ENCODE data around the gene WWOX.

Gene WWOX

DNA sequence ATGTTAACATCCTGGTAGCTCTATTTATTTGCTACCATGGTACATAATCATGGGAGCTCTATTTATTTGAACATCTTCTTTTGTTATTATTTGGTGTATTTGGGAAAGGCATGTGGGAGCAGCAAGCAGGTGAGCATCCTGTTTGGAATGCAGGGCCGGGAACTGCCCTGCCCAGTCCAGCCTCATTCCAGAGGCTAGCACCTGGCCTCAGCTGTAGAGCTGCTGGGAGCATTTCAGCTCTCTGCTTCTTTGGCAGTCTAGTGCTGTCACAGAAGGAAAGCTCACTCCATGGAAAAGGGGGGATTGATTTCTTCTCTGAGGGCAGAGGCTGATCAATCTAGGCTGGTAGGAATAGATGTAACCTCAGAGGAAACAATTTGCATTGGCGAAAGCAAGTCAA lies 112.5 kb downstream of the WWOX start:
- no peak for TF ChIP-seq FOXP2 (optimal IDR thresholded peaks at IDR 0.05; ENCODE audit: borderline replicate concordance, extremely low read depth, extremely low read length, insufficient read depth)
- TF ChIP-seq TAF1 (IDR thresholded peaks at IDR 0.05; ENCODE audit: borderline replicate concordance, insufficient read depth, low read length): no peak

DNA sequence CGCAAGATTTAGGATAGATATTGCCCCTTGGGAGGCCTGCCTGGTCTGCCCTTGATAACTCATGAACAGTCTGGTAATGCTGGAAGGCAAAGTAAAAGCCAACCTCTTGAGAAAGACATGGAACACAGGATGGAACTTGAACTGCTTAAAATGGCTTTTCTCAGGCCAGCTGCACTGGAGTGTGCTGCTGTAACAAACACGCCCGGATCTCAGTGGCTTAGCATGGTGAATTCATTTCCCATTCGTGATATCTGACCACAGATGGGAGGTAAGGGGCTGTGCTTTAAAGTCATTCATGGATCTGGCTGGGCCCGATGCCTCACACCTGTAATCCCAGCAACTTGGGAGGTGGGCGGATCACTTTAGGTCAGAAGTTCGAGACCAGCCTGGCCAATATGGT lies 113.2 kb downstream of the WWOX start:
- TF ChIP-seq SIN3A (IDR thresholded peaks at IDR 0.05; ENCODE audit: borderline replicate concordance, insufficient read depth, low read length): no peak

DNA sequence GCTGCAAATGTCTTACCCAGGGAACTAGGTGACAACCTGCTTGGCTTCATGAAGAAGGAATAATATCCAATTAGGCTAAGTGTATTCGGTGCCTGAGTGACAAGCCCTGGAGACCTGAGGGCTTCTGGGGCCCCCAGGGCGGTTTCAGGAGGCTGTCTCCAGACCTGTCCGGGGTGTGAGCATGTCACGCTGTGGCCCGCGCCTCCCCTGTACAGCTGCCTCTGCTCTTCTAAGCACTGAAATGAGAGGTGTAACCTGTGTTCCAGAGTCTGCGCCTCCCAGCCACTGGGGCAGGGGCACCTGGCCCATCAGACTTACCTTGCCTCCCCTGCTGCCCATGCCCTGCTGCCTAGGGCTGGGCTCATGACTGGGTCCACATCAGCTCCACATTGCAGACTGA lies 114.3 kb downstream of the WWOX start:
- TF ChIP-seq FOXP2 (optimal IDR thresholded peaks at IDR 0.05; ENCODE audit: borderline replicate concordance, extremely low read depth, extremely low read length, insufficient read depth): no peak
- TF ChIP-seq POLR2AphosphoS5 (IDR thresholded peaks at IDR 0.05; ENCODE audit: low read depth, low read length): no peak
- TF ChIP-seq, protein P1, sequence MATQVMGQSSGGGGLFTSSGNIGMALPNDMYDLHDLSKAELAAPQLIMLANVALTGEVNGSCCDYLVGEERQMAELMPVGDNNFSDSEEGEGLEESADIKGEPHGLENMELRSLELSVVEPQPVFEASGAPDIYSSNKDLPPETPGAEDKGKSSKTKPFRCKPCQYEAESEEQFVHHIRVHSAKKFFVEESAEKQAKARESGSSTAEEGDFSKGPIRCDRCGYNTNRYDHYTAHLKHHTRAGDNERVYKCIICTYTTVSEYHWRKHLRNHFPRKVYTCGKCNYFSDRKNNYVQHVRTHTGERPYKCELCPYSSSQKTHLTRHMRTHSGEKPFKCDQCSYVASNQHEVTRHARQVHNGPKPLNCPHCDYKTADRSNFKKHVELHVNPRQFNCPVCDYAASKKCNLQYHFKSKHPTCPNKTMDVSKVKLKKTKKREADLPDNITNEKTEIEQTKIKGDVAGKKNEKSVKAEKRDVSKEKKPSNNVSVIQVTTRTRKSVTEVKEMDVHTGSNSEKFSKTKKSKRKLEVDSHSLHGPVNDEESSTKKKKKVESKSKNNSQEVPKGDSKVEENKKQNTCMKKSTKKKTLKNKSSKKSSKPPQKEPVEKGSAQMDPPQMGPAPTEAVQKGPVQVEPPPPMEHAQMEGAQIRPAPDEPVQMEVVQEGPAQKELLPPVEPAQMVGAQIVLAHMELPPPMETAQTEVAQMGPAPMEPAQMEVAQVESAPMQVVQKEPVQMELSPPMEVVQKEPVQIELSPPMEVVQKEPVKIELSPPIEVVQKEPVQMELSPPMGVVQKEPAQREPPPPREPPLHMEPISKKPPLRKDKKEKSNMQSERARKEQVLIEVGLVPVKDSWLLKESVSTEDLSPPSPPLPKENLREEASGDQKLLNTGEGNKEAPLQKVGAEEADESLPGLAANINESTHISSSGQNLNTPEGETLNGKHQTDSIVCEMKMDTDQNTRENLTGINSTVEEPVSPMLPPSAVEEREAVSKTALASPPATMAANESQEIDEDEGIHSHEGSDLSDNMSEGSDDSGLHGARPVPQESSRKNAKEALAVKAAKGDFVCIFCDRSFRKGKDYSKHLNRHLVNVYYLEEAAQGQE (IDR thresholded peaks at IDR 0.05; ENCODE audit: insufficient read depth in 1 of 2, low read depth in 2 of 2, low read length in 2 of 2): no peak
- TF ChIP-seq TAF1 (IDR thresholded peaks at IDR 0.05; ENCODE audit: borderline replicate concordance, insufficient read depth, low read length): no peak
- TF ChIP-seq SIN3A (IDR thresholded peaks at IDR 0.05; ENCODE audit: borderline replicate concordance, insufficient read depth, low read length): no peak

DNA sequence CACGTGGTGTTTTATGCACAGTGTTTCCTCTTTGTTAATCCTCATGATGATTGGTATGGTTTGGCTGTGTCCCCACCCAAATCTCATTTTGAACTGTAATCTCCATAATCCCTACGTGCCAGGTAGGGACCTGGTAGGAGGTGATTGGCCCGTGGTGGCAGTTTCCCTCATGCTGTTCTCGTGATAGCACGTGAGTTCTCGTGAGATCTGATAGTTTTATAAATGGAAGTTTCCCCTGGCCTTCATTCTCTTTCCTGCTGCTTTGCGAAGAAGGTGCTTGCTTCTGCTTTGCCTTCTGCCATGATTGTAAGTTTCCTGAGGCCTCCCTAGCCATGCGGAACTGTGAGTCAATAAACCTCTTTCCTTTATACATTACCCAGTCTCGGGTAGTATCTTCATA lies 115.8 kb downstream of the WWOX start:
- TF ChIP-seq, protein P1 (IDR thresholded peaks at IDR 0.05; ENCODE audit: insufficient read depth in 1 of 2, low read depth in 2 of 2, low read length in 2 of 2): no peak
- no peak for TF ChIP-seq POLR2AphosphoS5 (IDR thresholded peaks at IDR 0.05; ENCODE audit: low read depth, low read length)
- no peak for TF ChIP-seq TAF1 (IDR thresholded peaks at IDR 0.05; ENCODE audit: borderline replicate concordance, insufficient read depth, low read length)
- TF ChIP-seq FOXP2 (optimal IDR thresholded peaks at IDR 0.05; ENCODE audit: borderline replicate concordance, extremely low read depth, extremely low read length, insufficient read depth): no peak
- no peak for TF ChIP-seq SIN3A (IDR thresholded peaks at IDR 0.05; ENCODE audit: borderline replicate concordance, insufficient read depth, low read length)

DNA sequence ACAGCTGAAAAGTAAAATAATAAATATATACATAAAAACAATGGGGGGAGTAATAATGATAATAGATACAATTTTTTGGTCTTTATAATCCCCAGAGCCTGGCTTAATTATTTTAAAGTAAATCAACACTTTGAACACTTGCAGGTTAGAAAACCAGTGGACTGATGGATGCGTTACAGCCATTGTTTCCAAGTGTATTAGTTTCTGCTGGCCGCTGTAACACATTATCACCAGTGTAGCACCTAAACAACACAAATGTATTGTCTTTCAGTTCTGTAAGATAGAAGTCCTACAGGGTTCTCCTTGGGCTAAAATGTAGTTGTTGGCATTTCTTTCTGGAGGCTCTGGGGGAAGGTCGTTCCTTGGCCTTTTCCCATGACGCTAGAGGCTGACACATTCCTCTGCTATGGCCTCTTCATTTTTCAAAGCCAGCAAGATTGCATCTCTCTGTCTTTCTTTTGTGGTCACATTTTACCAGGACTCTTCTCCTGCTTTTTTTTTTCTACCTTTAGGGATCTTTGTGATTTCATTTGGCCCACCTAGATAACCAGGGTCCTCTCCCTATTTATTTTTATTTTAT lies 116.8 kb downstream of the WWOX start:
- TF ChIP-seq SIN3A (IDR thresholded peaks at IDR 0.05; ENCODE audit: borderline replicate concordance, insufficient read depth, low read length) (no peak), POLR2AphosphoS5 (IDR thresholded peaks at IDR 0.05; ENCODE audit: low read depth, low read length) (no peak), FOXP2 (optimal IDR thresholded peaks at IDR 0.05; ENCODE audit: borderline replicate concordance, extremely low read depth, extremely low read length, insufficient read depth) (no peak), TAF1 (IDR thresholded peaks at IDR 0.05; ENCODE audit: borderline replicate concordance, insufficient read depth, low read length) (no peak)
- TF ChIP-seq, protein P1 (IDR thresholded peaks at IDR 0.05; ENCODE audit: insufficient read depth in 1 of 2, low read depth in 2 of 2, low read length in 2 of 2): no peak

DNA sequence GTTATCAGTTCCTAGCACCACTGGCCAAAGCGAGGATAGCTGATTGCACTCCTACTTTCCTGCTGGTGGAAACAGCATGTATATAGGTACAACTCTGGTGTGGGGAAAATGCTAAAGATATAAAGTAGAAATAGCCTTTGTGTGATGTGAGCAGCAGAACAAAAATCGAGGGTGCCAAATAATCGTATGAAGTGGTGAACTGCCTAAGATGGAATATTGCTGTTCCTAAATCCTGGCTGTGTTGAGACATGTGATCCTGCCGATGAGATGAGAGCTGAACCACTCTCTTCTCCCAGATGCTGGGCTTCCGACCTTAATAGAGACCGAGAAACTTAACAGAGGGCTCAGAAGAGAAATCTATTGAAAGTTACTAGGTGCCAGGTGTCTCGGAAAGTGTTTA lies 117.8 kb downstream of the WWOX start:
- TF ChIP-seq FOXP2 (optimal IDR thresholded peaks at IDR 0.05; ENCODE audit: borderline replicate concordance, extremely low read depth, extremely low read length, insufficient read depth) (no peak), TAF1 (IDR thresholded peaks at IDR 0.05; ENCODE audit: borderline replicate concordance, insufficient read depth, low read length) (no peak), POLR2AphosphoS5 (IDR thresholded peaks at IDR 0.05; ENCODE audit: low read depth, low read length) (no peak), SIN3A (IDR thresholded peaks at IDR 0.05; ENCODE audit: borderline replicate concordance, insufficient read depth, low read length) (no peak)
- TF ChIP-seq, protein P1 (IDR thresholded peaks at IDR 0.05; ENCODE audit: insufficient read depth in 1 of 2, low read depth in 2 of 2, low read length in 2 of 2): no peak
